Caco-2 (cell line): Measurements from ENCODE around the gene R3HCC1L. TPM values are rescaled to one million over a fixed set of nuclear protein-coding genes. Genes with fewer than 3 reads are reported as not detected.

Experiments
- BruUV-seq: library from RNA; stranded (reverse); fragments of 400-500 nt; replicated peaks from 2 replicates; lab custom pipeline; 2021; lab: Mats Ljungman, UMichigan
- CTCF ChIA-PET: fragments of 300-600 bp; sonication (Branson Sonifier 250); formaldehyde crosslinking; loops from one replicate; lab custom pipeline; 2022; ENCODE audit warnings: antibody characterized with exemption; lab: Charles Lee
- POLR2A ChIA-PET: fragments of 300-600 bp; sonication (Branson Sonifier 250); formaldehyde crosslinking; loops from one replicate; lab custom pipeline; 2022; ENCODE audit warnings: antibody characterized with exemption; lab: Charles Lee
- DNase-seq, 2 experiments: peaks; one replicate each; pipeline versions ENCODE4 v3.0.0 to v3.0.0-alpha.2; 2020 to 2022
- H3K27me3 ChIP-seq: replicated peaks from 2 replicates; pipeline ENCODE4 v1.6.0; 2011; ENCODE audit warnings: low read length; ENCODE audit not compliant: control insufficient read depth, insufficient read depth
- H3K36me3 ChIP-seq: 2 replicates; pipeline ENCODE4 v1.5.1; 2011; ENCODE audit warnings: low read length; ENCODE audit not compliant: control insufficient read depth, insufficient read depth
- H3K4me1 ChIP-seq: fragments of 250-450 bp; sonication (Bioruptor Pico); 2 replicates; pipeline ENCODE4 v1.5.1; 2020; ENCODE audit warnings: mild to moderate bottlenecking
- H3K4me3 ChIP-seq: 2 replicates; pipeline ENCODE4 v1.5.1; 2011; ENCODE audit warnings: low read depth, mild to moderate bottlenecking, control low read depth, low read length
- H3K9me3 ChIP-seq: fragments of 250-450 bp; sonication (Bioruptor Pico); 2 replicates; pipeline ENCODE4 v1.5.1; 2020; ENCODE audit warnings: mild to moderate bottlenecking, moderate library complexity
- H3K27ac Mint-ChIP-seq: one replicate; pipeline ENCODE4 v1.8.0; 2022; ENCODE audit warnings: mixed read lengths; ENCODE audit not compliant: unreplicated experiment
- H3K27me3 Mint-ChIP-seq: one replicate; pipeline ENCODE4 v1.8.0; 2022; ENCODE audit warnings: mixed read lengths; ENCODE audit not compliant: insufficient read depth, unreplicated experiment
- H3K36me3 Mint-ChIP-seq: one replicate; pipeline ENCODE4 v1.8.0; 2022; ENCODE audit warnings: mild to moderate bottlenecking, mixed read lengths; ENCODE audit not compliant: insufficient read depth, unreplicated experiment
- H3K4me1 Mint-ChIP-seq: one replicate; pipeline ENCODE4 v1.8.0; 2022; ENCODE audit warnings: low read depth, mixed read lengths; ENCODE audit not compliant: unreplicated experiment
- H3K4me3 Mint-ChIP-seq: one replicate; pipeline ENCODE4 v1.8.0; 2022; ENCODE audit warnings: mild to moderate bottlenecking, moderate library complexity, mixed read lengths; ENCODE audit not compliant: unreplicated experiment
- H3K9me3 Mint-ChIP-seq: one replicate; pipeline ENCODE4 v1.8.0; 2022; ENCODE audit warnings: mixed read lengths; ENCODE audit not compliant: unreplicated experiment
- intact Hi-C: fragments of 100-400 bp; cut with micrococcal nuclease; formaldehyde crosslinking; loops from one replicate; pipeline ENCODE4 v1.10.0; 2022; ENCODE audit not compliant: unreplicated experiment
- total RNA-seq: library from RNA; stranded (reverse); gene quantifications from 2 replicates; pipeline ENCODE4 v1.2.3, GENCODE V29; 2022
- TF ChIP-seq, protein P1 (sequence below), 2 experiments: fragments of 200-600 bp in 1 of 2; IDR thresholded peaks; 1 replicate in 1 of 2; 2 replicates in 1 of 2; pipeline versions ENCODE4 v1.5.1 to v1.8.0; 2011 to 2022; ENCODE audit warnings: antibody characterized with exemption in 1 of 2, control low read depth in 1 of 2, inconsistent platforms in 1 of 2, low read depth in 1 of 2, low read length in 1 of 2, mild to moderate bottlenecking in 1 of 2, moderate library complexity in 1 of 2; ENCODE audit not compliant: insufficient read depth in 1 of 2, severe bottlenecking in 1 of 2, unreplicated experiment in 1 of 2

Gene R3HCC1L
- total RNA-seq, 1 experiment from 2014 or later, result 16.5 TPM

GRCh38 chr10:98139431-98139830 is 5.0 kb downstream of the R3HCC1L start:
- no TSS peak for BruUV-seq
- H3K27me3 Mint-ChIP-seq, result no peaks in the 10 kb centered on the region
- Histone ChIP-seq H3K4me3 (no peak overlapping the region), H3K36me3 (no peaks in the 10 kb centered on the region), H3K4me1 (no peaks in the 10 kb centered on the region), H3K27me3 (no peaks in the 10 kb centered on the region), H3K9me3 (no peaks in the 10 kb centered on the region)
- H3K9me3 Mint-ChIP-seq, result no peaks in the 10 kb centered on the region
- no peak overlapping the region for H3K4me3 Mint-ChIP-seq
- H3K27ac Mint-ChIP-seq, result no peak overlapping the region
- ChIA-PET POLR2A (no interaction called here), CTCF (interaction anchor here (0.7 kb wide), 1 partner anchor 928 kb away, joined by 3 read pairs; no protein-coding TSS in a partner anchor)
- no peak for DNase-seq
- H3K4me1 Mint-ChIP-seq, result peaks cover 6% of the 10 kb centered on the region
- TF ChIP-seq, protein P1, sequence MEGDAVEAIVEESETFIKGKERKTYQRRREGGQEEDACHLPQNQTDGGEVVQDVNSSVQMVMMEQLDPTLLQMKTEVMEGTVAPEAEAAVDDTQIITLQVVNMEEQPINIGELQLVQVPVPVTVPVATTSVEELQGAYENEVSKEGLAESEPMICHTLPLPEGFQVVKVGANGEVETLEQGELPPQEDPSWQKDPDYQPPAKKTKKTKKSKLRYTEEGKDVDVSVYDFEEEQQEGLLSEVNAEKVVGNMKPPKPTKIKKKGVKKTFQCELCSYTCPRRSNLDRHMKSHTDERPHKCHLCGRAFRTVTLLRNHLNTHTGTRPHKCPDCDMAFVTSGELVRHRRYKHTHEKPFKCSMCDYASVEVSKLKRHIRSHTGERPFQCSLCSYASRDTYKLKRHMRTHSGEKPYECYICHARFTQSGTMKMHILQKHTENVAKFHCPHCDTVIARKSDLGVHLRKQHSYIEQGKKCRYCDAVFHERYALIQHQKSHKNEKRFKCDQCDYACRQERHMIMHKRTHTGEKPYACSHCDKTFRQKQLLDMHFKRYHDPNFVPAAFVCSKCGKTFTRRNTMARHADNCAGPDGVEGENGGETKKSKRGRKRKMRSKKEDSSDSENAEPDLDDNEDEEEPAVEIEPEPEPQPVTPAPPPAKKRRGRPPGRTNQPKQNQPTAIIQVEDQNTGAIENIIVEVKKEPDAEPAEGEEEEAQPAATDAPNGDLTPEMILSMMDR (IDR thresholded peaks at IDR 0.05; ENCODE audit: insufficient read depth in 1 of 2, low read depth in 1 of 2, low read length in 1 of 2, severe bottlenecking in 1 of 2, unreplicated experiment in 1 of 2), result no peak
- intact Hi-C loops, result no loop called here
- H3K36me3 Mint-ChIP-seq, result peaks cover 10% of the 10 kb centered on the region

DNA sequence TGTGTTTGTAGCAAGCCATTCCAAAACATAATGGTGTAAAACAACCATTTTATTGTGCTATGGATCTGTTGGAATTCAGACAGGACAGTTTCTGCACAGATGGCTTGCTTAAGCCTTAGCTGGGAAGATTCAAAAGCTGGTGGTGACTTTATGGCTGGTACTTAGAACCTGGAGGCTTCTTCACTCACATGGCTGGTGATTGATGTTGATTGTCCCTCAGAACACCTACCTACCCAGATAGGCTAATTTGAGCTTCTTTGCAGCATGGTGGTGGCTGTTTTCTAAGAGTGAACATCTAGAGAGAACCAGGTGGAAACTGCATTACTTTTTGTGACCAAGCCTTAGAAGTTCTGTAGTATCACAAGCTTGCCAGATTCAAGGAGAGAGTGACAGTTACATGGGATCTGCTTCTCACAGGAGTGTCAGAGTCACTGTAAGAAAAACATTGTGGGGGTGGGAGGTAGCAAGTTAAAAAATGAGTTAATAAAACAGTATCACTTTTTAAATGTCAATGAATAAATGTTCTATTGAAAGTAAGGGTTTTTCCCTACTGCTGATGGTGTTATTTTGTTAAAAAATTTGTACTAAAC is 7.1 kb downstream of the R3HCC1L start:
- ChIA-PET CTCF (interaction anchor here (0.9 kb wide), 1 partner anchor 30 kb away, joined by 3 read pairs; no protein-coding TSS in a partner anchor), POLR2A (no interaction called here)
- Histone ChIP-seq H3K4me1 (no peaks in the 10 kb centered on the region), H3K4me3 (no peak overlapping the region), H3K36me3 (no peaks in the 10 kb centered on the region), H3K9me3 (0 out of 2 replicates have a peak, but pooled peaks cover 6% of the 10 kb centered on the region), H3K27me3 (no peaks in the 10 kb centered on the region)
- TF ChIP-seq, protein P1 (IDR thresholded peaks at IDR 0.05; ENCODE audit: insufficient read depth in 1 of 2, low read depth in 1 of 2, low read length in 1 of 2, severe bottlenecking in 1 of 2, unreplicated experiment in 1 of 2), result no peak
- Mint-ChIP-seq H3K4me1 (peaks cover 6% of the 10 kb centered on the region), H3K9me3 (no peaks in the 10 kb centered on the region), H3K36me3 (no peaks in the 10 kb centered on the region), H3K27ac (no peak overlapping the region), H3K27me3 (no peaks in the 10 kb centered on the region), H3K4me3 (no peak overlapping the region)
- no peak for DNase-seq
- BruUV-seq, result no TSS peak
- intact Hi-C loops, result no loop called here

GRCh38 chr10:98144985-98145384 is 10.5 kb downstream of the R3HCC1L start:
- TF ChIP-seq, protein P1 (IDR thresholded peaks at IDR 0.05; ENCODE audit: insufficient read depth in 1 of 2, low read depth in 1 of 2, low read length in 1 of 2, severe bottlenecking in 1 of 2, unreplicated experiment in 1 of 2), result no peak
- Mint-ChIP-seq H3K9me3 (peaks cover 14% of the 10 kb centered on the region), H3K4me1 (peaks cover 6% of the 10 kb centered on the region), H3K27ac (no peak overlapping the region), H3K36me3 (no peaks in the 10 kb centered on the region), H3K4me3 (no peak overlapping the region), H3K27me3 (no peaks in the 10 kb centered on the region)
- no peak for DNase-seq
- BruUV-seq, result no TSS peak
- no peaks in the 10 kb centered on the region for H3K4me1 ChIP-seq
- ChIA-PET POLR2A (no interaction called here), CTCF (no interaction called here)
- no peaks in the 10 kb centered on the region for H3K36me3 ChIP-seq
- intact Hi-C loops, result no loop called here
- peaks cover 14% of the 10 kb centered on the region; the same call in 1 of the 2 replicates for H3K9me3 ChIP-seq
- H3K4me3 ChIP-seq, result no peak overlapping the region
- no peaks in the 10 kb centered on the region for H3K27me3 ChIP-seq
